ENCODE measurements around the gene IYD. TPM values are rescaled to one million over a fixed set of nuclear protein-coding genes. Genes with fewer than 3 reads are reported as not detected.

IYD gene
- polyA plus RNA-seq, 1 of the 3 experiments (the other 2 are of a cell fraction): not detected

- no peak for TF ChIP-seq MAX (IDR thresholded peaks at IDR 0.05; ENCODE audit: low read depth)
- H3K27me3 ChIP-seq (ENCODE audit: insufficient read depth): no peaks in the 10 kb centered on the region
- H3K9me3 ChIP-seq: no peaks in the 10 kb centered on the region
- H3K9me2 ChIP-seq: no peaks in the 10 kb centered on the region
- POLR2A ChIA-PET: no interaction called here
- H4K20me1 ChIP-seq (ENCODE audit: insufficient read depth): no peaks in the 10 kb centered on the region
- CTCF ChIA-PET: no interaction called here
- H3F3A ChIP-seq (replicated peaks; ENCODE audit: insufficient read depth): no peaks in the 10 kb centered on the region
- H3K4me1 ChIP-seq (ENCODE audit: control insufficient read depth in 1 of 2, insufficient read depth in 2 of 2, low read depth in 1 of 2, low read length in 1 of 2): no peaks in the 10 kb centered on the region
- H3K79me2 ChIP-seq (ENCODE audit: insufficient read depth): no peaks in the 10 kb centered on the region
- DNase-seq: no peak
- no peak overlapping the region for H3K4me2 ChIP-seq
- H3K36me3 ChIP-seq (replicated peaks in 1 of 2; ENCODE audit: control insufficient read depth in 1 of 2, insufficient read depth in 2 of 2, low read length in 1 of 2): no peaks in the 10 kb centered on the region
- no peak overlapping the region for H3K27ac ChIP-seq (ENCODE audit: low read depth in 2 of 2, low read length in 1 of 2)
- H2AFZ ChIP-seq (ENCODE audit: low read depth): no peak overlapping the region
- no peak overlapping the region for H3K9ac ChIP-seq
- 16% methylated on average over 3 of the region's 3 CpGs for WGBS (ENCODE audit: low lambda C conversion rate)
- H3K4me3 ChIP-seq (ENCODE audit: low read depth in 2 of 2, low read length in 1 of 2): no peak overlapping the region
Measured at GRCh38 chr6:150361876-150362275, 6.9 kb upstream of the IYD start.

- POLR2A ChIA-PET: no interaction called here
- no peaks in the 10 kb centered on the region for H4K20me1 ChIP-seq (ENCODE audit: insufficient read depth)
Measured at GRCh38 chr6:150363733-150364132, 5.1 kb upstream of the IYD start.

GRCh38 chr6:150366118-150366778 lies 2.6 kb upstream of the IYD start:
- no peaks in the 10 kb centered on the region for H3K36me3 ChIP-seq (replicated peaks in 1 of 2; ENCODE audit: control insufficient read depth in 1 of 2, insufficient read depth in 2 of 2, low read length in 1 of 2)
- ChIA-PET CTCF (no interaction called here), POLR2A (no interaction called here)
- 3% methylated on average over 5 of the region's 7 CpGs for WGBS (ENCODE audit: low lambda C conversion rate)
- H4K20me1 ChIP-seq (ENCODE audit: insufficient read depth): no peaks in the 10 kb centered on the region
- no peaks in the 10 kb centered on the region for H3K27me3 ChIP-seq (ENCODE audit: insufficient read depth)
- no peaks in the 10 kb centered on the region for H3K4me1 ChIP-seq (ENCODE audit: control insufficient read depth in 1 of 2, insufficient read depth in 2 of 2, low read depth in 1 of 2, low read length in 1 of 2)
- no peak overlapping the region for H3K9ac ChIP-seq
- no peak for TF ChIP-seq TAF1 (IDR thresholded peaks at IDR 0.05; ENCODE audit: borderline replicate concordance, low read depth, low read length)
- TF ChIP-seq POLR2AphosphoS5 (IDR thresholded peaks at IDR 0.05; ENCODE audit: low read depth, low read length): no peak
- TF ChIP-seq RCOR1 (IDR thresholded peaks at IDR 0.05; ENCODE audit: low read length): no peak
- TF ChIP-seq MXI1 (IDR thresholded peaks at IDR 0.05; ENCODE audit: low read depth, low read length): no peak
- no peak for TF ChIP-seq YY1 (IDR thresholded peaks at IDR 0.05; ENCODE audit: low read depth)
- TF ChIP-seq SIN3A (IDR thresholded peaks at IDR 0.05; ENCODE audit: borderline replicate concordance, low read depth, low read length): no peak
- no peak for TF ChIP-seq GATA2 (CRISPR knock-in tag; IDR thresholded peaks at IDR 0.05)
- TF ChIP-seq TEAD4 (IDR thresholded peaks at IDR 0.05; ENCODE audit: borderline replicate concordance, insufficient read depth): no peak
- no peak for TF ChIP-seq MAX (IDR thresholded peaks at IDR 0.05; ENCODE audit: low read depth)
- no peak for TF ChIP-seq IRF3 (IDR thresholded peaks at IDR 0.05; ENCODE audit: low read depth, low read length)
- TF ChIP-seq JUND (IDR thresholded peaks at IDR 0.05): no peak
- no peak for TF ChIP-seq FOXM1 (IDR thresholded peaks at IDR 0.05; ENCODE audit: low read depth)
- no peak for TF ChIP-seq NFIC (IDR thresholded peaks at IDR 0.05; ENCODE audit: borderline replicate concordance)
- TF ChIP-seq REST (IDR thresholded peaks at IDR 0.05; ENCODE audit: low read depth, low read length): no peak
- no peaks in the 10 kb centered on the region for H3K9me2 ChIP-seq
- DNase-seq: no peak
- H3K4me2 ChIP-seq: no peak overlapping the region
- no peak overlapping the region for H3K4me3 ChIP-seq (ENCODE audit: low read depth in 2 of 2, low read length in 1 of 2)
- H3K27ac ChIP-seq (ENCODE audit: low read depth in 2 of 2, low read length in 1 of 2): no peak overlapping the region
- no peaks in the 10 kb centered on the region for H3F3A ChIP-seq (replicated peaks; ENCODE audit: insufficient read depth)
- H2AFZ ChIP-seq (ENCODE audit: low read depth): no peak overlapping the region
- H3K9me3 ChIP-seq: no peaks in the 10 kb centered on the region
- no peaks in the 10 kb centered on the region for H3K79me2 ChIP-seq (ENCODE audit: insufficient read depth)

More at GRCh38 chr6:150363733-150364132, 5.1 kb upstream of the IYD start:
- Histone ChIP-seq H3K4me2 (no peak overlapping the region), H3K4me1 (ENCODE audit: control insufficient read depth in 1 of 2, insufficient read depth in 2 of 2, low read depth in 1 of 2, low read length in 1 of 2) (no peaks in the 10 kb centered on the region), H3K27me3 (ENCODE audit: insufficient read depth) (no peaks in the 10 kb centered on the region), H3K27ac (ENCODE audit: low read depth in 2 of 2, low read length in 1 of 2) (no peak overlapping the region), H3K36me3 (replicated peaks in 1 of 2; ENCODE audit: control insufficient read depth in 1 of 2, insufficient read depth in 2 of 2, low read length in 1 of 2) (no peaks in the 10 kb centered on the region), H3K9me2 (no peaks in the 10 kb centered on the region), H3K4me3 (ENCODE audit: low read depth in 2 of 2, low read length in 1 of 2) (no peak overlapping the region), H3F3A (replicated peaks; ENCODE audit: insufficient read depth) (no peaks in the 10 kb centered on the region), H3K79me2 (ENCODE audit: insufficient read depth) (no peaks in the 10 kb centered on the region), H2AFZ (ENCODE audit: low read depth) (no peak overlapping the region), H3K9me3 (no peaks in the 10 kb centered on the region), H3K9ac (no peak overlapping the region)
- 0% methylated on average over 2 of the region's 2 CpGs for WGBS (ENCODE audit: low lambda C conversion rate)
- no peak for TF ChIP-seq FOXM1 (IDR thresholded peaks at IDR 0.05; ENCODE audit: low read depth)
- TF ChIP-seq NRF1 (IDR thresholded peaks at IDR 0.05; ENCODE audit: low read depth, low read length): no peak
- DNase-seq: no peak
- CTCF ChIA-PET: interaction anchor here (1.4 kb wide), 1 partner anchor 32 kb away, joined by 4 read pairs; no protein-coding TSS in a partner anchor
